CD4-positive, alpha-beta T cell treated with Interferon gamma for 1 hour (primary cell): ENCODE results near the gene SMG7.

Experiments
- DNase-seq: peaks from one replicate; pipeline ENCODE4 v3.0.0-alpha.2; 2020

The SMG7 gene

GRCh38 chr1:183568176-183569021 is 96.1 kb downstream of the SMG7 start:
- DNase-seq, result peak; percentile 30

- no peak for DNase-seq
Measured at GRCh38 chr1:183569141-183569540, 96.8 kb downstream of the SMG7 start.

- DNase-seq, result no peak
Measured at GRCh38 chr1:183569801-183570200, 97.5 kb downstream of the SMG7 start.

- DNase-seq, result no peak
Measured at GRCh38 chr1:183570451-183570850, 98.2 kb downstream of the SMG7 start.

GRCh38 chr1:183571678-183572268 is 99.5 kb downstream of the SMG7 start:
- no peak for DNase-seq

- no peak for DNase-seq
Measured at GRCh38 chr1:183572721-183573120, 100.4 kb downstream of the SMG7 start.

GRCh38 chr1:183575606-183576005 is 103.3 kb downstream of the SMG7 start:
- no peak for DNase-seq

GRCh38 chr1:183576537-183576936 is 104.2 kb downstream of the SMG7 start:
- no peak for DNase-seq

GRCh38 chr1:183577897-183578465 is 105.7 kb downstream of the SMG7 start:
- no peak for DNase-seq

- no peak for DNase-seq
Measured at GRCh38 chr1:183578856-183579255, 106.6 kb downstream of the SMG7 start.

- peak; percentile 72 for DNase-seq
Measured at GRCh38 chr1:183580281-183580682, 108.0 kb downstream of the SMG7 start.

GRCh38 chr1:183582021-183582713 is 109.9 kb downstream of the SMG7 start:
- DNase-seq, result no peak

GRCh38 chr1:183583466-183583865 is 111.2 kb downstream of the SMG7 start:
- peak; percentile 48 for DNase-seq

GRCh38 chr1:183584147-183584546 is 111.8 kb downstream of the SMG7 start:
- DNase-seq, result no peak

GRCh38 chr1:183585038-183585437 is 112.7 kb downstream of the SMG7 start:
- no peak for DNase-seq

- no peak for DNase-seq
Measured at GRCh38 chr1:183586455-183586854, 114.2 kb downstream of the SMG7 start.

GRCh38 chr1:183586926-183587325 is 114.6 kb downstream of the SMG7 start:
- DNase-seq, result no peak

GRCh38 chr1:183588827-183589226 is 116.5 kb downstream of the SMG7 start:
- no peak for DNase-seq

GRCh38 chr1:183589384-183589783 is 117.1 kb downstream of the SMG7 start:
- no peak for DNase-seq

- DNase-seq, result no peak
Measured at GRCh38 chr1:183589874-183590243, 117.6 kb downstream of the SMG7 start.

GRCh38 chr1:183590244-183591191 is 118.2 kb downstream of the SMG7 start, which contains the start of gene NCF2:
Gene NCF2, minus strand, starts transcription at chr1:183590459. Its CDS starts 130 bp downstream, at chr1:183590329.
- peak; percentile 78 for DNase-seq

GRCh38 chr1:183592733-183593132 is 120.4 kb downstream of the SMG7 start:
- no peak for DNase-seq
